Uterus (tissue), 4 donors: Measurements from ENCODE around the gene KLHDC7B. TPM values are rescaled to one million over a fixed set of nuclear protein-coding genes. Genes with fewer than 3 reads are reported as not detected.

Source experiments
- DNase-seq, 2 donors: peaks; one replicate each; pipeline ENCODE4 v3.0.0-alpha.2; 2019 to 2020
- H3K27ac ChIP-seq, 2 donors: fragments of 200-600 bp; sonication (generic); 1 replicate in 1 of 2; 2 replicates in 1 of 2; pipeline ENCODE4 v1.5.1; 2016 to 2018
- H3K27me3 ChIP-seq, 2 donors: fragments of 200-600 bp; sonication (generic); one replicate each; pipeline ENCODE4 v1.5.1; 2018 to 2019; ENCODE audit warnings: control low read depth in 1 of 2
- H3K36me3 ChIP-seq, 2 donors: fragments of 200-600 bp; sonication (generic); one replicate each; pipeline ENCODE4 v1.5.1; 2019; ENCODE audit warnings: control low read depth in 1 of 2
- H3K4me1 ChIP-seq, 2 donors: fragments of 200-600 bp; sonication (generic); one replicate each; pipeline ENCODE4 v1.5.1; 2018 to 2019; ENCODE audit warnings: control low read depth in 1 of 2
- H3K4me3 ChIP-seq, 2 donors: fragments of 200-600 bp; sonication (generic); 1 replicate in 1 of 2; 2 replicates in 1 of 2; pipeline ENCODE4 v1.5.1; 2018 to 2019; ENCODE audit warnings: mild to moderate bottlenecking in 1 of 2
- H3K9me3 ChIP-seq, 2 donors: fragments of 200-600 bp; sonication (generic); one replicate each; pipeline ENCODE4 v1.5.1; 2019; ENCODE audit warnings: control low read depth in 1 of 2
- POLR2A ChIP-seq, 2 donors: fragments of 450-650 bp; IDR thresholded peaks; one replicate each; pipeline ENCODE4 v1.6.1; 2016; ENCODE audit warnings: antibody characterized with exemption in 2 of 2, mild to moderate bottlenecking in 1 of 2, moderate library complexity in 1 of 2
- intact Hi-C: fragments of 100-400 bp; cut with DNase I; formaldehyde crosslinking; loops from one replicate; pipeline ENCODE4 v1.15.1; 2023; ENCODE audit warnings: low total_unique reads
- total RNA-seq, 4 donors: library from RNA; depleted of rRNA in 3 of 4; stranded (reverse); fragments of >200 nt in 3 of 4; gene quantifications; one replicate each; pipeline versions ENCODE4 v1.1.0 to v1.2.4, GENCODE V29; 2014 to 2023
- TF ChIP-seq, protein P1 (sequence below), 4 experiments: fragments of 200-600 bp in 2 of 4; fragments of 450-650 bp in 2 of 4; sonication (generic) in 2 of 4; IDR thresholded peaks; one replicate each; pipeline ENCODE4 v1.5.1; 2016 to 2019; ENCODE audit warnings: antibody characterized with exemption in 4 of 4, mild to moderate bottlenecking in 2 of 4, moderate library complexity in 1 of 4
- donor health status: DM: yes; HTN: yes; CAD: no.

KLHDC7B gene
- total RNA-seq, 4 donors from 2014 or later, result not detected

DNA sequence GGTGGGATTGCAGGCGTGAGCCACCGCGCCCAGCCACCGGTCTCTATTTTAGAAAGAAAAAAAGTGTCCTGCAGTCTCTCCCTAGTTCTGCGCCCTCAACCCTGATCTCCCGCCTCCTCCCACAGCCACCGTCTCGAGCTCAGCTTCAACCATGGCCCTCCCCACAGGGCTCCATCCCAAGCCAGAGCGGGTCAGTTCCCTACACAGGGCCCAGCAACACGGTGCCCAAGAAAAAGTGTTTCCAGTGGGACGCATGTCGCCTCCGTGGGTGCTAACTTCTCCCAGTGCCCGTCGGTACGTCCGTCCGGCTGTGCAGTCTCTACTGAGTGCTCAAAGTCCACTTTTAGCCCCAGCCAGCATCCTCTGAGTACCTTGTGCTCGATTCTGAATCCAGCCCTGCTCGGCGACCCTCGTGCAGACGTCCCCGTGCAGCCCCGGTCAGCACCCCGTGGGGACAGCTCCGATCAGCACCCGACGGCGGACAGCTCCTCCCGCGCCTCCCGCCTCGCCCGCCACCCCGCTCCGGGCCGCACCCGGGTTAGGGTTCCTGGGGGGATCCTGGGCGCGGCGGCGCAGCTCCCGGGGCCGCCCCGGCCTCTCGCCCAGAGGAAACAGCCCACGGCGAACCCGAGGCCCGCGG lies 54.2 kb downstream of the KLHDC7B start:
- peaks cover 0 to 3% of the 10 kb centered on the region in 2 donors for H3K27me3 ChIP-seq
- peaks cover 0 to 10% of the 10 kb centered on the region in 2 donors for H3K4me1 ChIP-seq
- H3K27ac ChIP-seq, result no peak overlapping the region
- peak overlapping the region in 1 of 2 donors; percentile 46 for H3K4me3 ChIP-seq
- DNase-seq, result peak in 1 of 2 donors; percentile 64
- TF ChIP-seq, protein P1, sequence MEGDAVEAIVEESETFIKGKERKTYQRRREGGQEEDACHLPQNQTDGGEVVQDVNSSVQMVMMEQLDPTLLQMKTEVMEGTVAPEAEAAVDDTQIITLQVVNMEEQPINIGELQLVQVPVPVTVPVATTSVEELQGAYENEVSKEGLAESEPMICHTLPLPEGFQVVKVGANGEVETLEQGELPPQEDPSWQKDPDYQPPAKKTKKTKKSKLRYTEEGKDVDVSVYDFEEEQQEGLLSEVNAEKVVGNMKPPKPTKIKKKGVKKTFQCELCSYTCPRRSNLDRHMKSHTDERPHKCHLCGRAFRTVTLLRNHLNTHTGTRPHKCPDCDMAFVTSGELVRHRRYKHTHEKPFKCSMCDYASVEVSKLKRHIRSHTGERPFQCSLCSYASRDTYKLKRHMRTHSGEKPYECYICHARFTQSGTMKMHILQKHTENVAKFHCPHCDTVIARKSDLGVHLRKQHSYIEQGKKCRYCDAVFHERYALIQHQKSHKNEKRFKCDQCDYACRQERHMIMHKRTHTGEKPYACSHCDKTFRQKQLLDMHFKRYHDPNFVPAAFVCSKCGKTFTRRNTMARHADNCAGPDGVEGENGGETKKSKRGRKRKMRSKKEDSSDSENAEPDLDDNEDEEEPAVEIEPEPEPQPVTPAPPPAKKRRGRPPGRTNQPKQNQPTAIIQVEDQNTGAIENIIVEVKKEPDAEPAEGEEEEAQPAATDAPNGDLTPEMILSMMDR (IDR thresholded peaks at IDR 0.05), result no peak
- no peak for TF ChIP-seq POLR2A (IDR thresholded peaks at IDR 0.05)
- no peaks in the 10 kb centered on the region for H3K9me3 ChIP-seq
- H3K36me3 ChIP-seq, result no peaks in the 10 kb centered on the region
- intact Hi-C loops, result no loop called here

DNA sequence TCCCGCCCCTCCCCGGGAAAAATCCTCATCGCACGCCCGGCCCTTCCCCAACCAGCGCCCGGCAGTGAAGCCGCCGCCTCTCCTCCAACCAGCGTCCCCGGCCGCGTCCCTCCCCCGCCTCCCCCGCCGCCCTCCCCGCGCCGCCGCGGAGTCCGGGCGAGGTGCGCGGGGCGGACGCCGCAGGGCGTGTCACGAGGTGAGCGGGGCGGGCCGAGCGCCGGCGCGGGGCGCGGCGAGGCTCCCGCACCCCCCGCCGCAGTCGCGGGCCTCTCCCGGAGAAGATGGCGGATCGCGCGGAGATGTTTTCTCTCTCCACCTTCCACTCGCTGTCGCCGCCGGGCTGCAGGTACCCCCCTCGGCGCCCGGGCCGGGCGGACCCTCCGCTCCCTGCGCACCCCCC lies 54.8 kb downstream of the KLHDC7B start, which contains the start of gene MAPK8IP2:
Gene MAPK8IP2, plus strand, starts transcription at position 256 of the 400 bp plus-strand sequence. Its CDS starts 26 bp downstream, at position 282.
- Histone ChIP-seq H3K36me3 (no peaks in the 10 kb centered on the region), H3K4me1 (peaks cover 0 to 10% of the 10 kb centered on the region in 2 donors), H3K9me3 (no peaks in the 10 kb centered on the region), H3K27ac (no peak within 1 kb of the TSS), H3K27me3 (peaks cover 0 to 3% of the 10 kb centered on the region in 2 donors), H3K4me3 (peak within 1 kb of the TSS in 1 of 2 donors; percentile 46)
- intact Hi-C loops, result no loop called here
- TF ChIP-seq POLR2A (IDR thresholded peaks at IDR 0.05), result no peak
- no peak for DNase-seq

Other genes with a start within 250 kb of the KLHDC7B start
- gene PLXNB2, start 238.3 kb upstream of the KLHDC7B start, total RNA-seq, result 100 to 1,000 TPM in 2 of 4 donors, 10 to 100 TPM in 2; 44.7 to 208 (median 126) TPM
- 10 to 100 TPM in 1 of 4 donors, 1 to 10 TPM in 3; 2.9 to 15.5 (median 8.0) TPM for gene DENND6B, start 218.9 kb upstream of the KLHDC7B start, total RNA-seq
- gene PPP6R2, start 202.6 kb upstream of the KLHDC7B start, total RNA-seq, result 10 to 100 TPM; 42.4 to 73.1 (median 47.2) TPM
- 10 to 100 TPM; 35.0 to 84.0 (median 60.9) TPM for gene SBF1, start 70.9 kb upstream of the KLHDC7B start, total RNA-seq
- gene ADM2, start 64.4 kb upstream of the KLHDC7B start, total RNA-seq, result under 1 TPM in 2 of 4 donors, not detected in 2; 0.14 to 0.95 TPM
- gene MIOX, start 59.0 kb upstream of the KLHDC7B start, total RNA-seq, result not detected
- gene LMF2, start 38.2 kb upstream of the KLHDC7B start, total RNA-seq, result 10 to 100 TPM; 19.7 to 61.3 (median 32.0) TPM
- 100 to 1,000 TPM in 1 of 4 donors, 10 to 100 TPM in 3; 51.7 to 155 (median 55.4) TPM for gene NCAPH2, start 37.7 kb upstream of the KLHDC7B start, total RNA-seq
- gene SCO2, start 20.3 kb upstream of the KLHDC7B start, total RNA-seq, result 1 to 10 TPM in 2 of 4 donors, not detected in 2; 3.5 to 3.9 TPM
- gene TYMP, start 15.9 kb upstream of the KLHDC7B start, total RNA-seq, result 10 to 100 TPM in 3 of 4 donors, 1 to 10 TPM in 1; 4.4 to 21.5 (median 15.6) TPM
- gene SYCE3, start 17.0 kb downstream of the KLHDC7B start, total RNA-seq, result not detected
- 10 to 100 TPM in 1 of 4 donors, 1 to 10 TPM in 1, under 1 TPM in 1, not detected in 1; 0.51 to 10.4 (median 7.2) TPM for gene CPT1B, start 32.5 kb downstream of the KLHDC7B start, total RNA-seq
- 10 to 100 TPM; 13.5 to 75.6 (median 55.2) TPM for gene CHKB, start 37.0 kb downstream of the KLHDC7B start, total RNA-seq
- gene MAPK8IP2, start 54.9 kb downstream of the KLHDC7B start, total RNA-seq, result 1 to 10 TPM in 3 of 4 donors, not detected in 1; 1.7 to 6.1 (median 5.2) TPM
- 10 to 100 TPM in 2 of 4 donors, 1 to 10 TPM in 2; 5.3 to 41.6 (median 10.6) TPM for gene ARSA, start 82.3 kb downstream of the KLHDC7B start, total RNA-seq
- gene SHANK3, start 126.9 kb downstream of the KLHDC7B start, total RNA-seq, result 100 to 1,000 TPM in 1 of 4 donors, 10 to 100 TPM in 2, 1 to 10 TPM in 1; 8.6 to 101 (median 16.9) TPM
- 1 to 10 TPM in 1 of 4 donors, under 1 TPM in 1, not detected in 2; 0.35 to 7.9 TPM for gene ACR, start 192.3 kb downstream of the KLHDC7B start, total RNA-seq
- gene RABL2B, start 237.7 kb downstream of the KLHDC7B start, total RNA-seq, result 10 to 100 TPM in 2 of 4 donors, 1 to 10 TPM in 2; 1.2 to 38.5 (median 11.5) TPM